Measurements from ENCODE around the gene RPS19.

Gene RPS19

GRCh38 chr19:41879670-41880328, 19.7 kb downstream of the RPS19 start:
- FAIRE-seq = no peak

GRCh38 chr19:41880329-41880708, 20.3 kb downstream of the RPS19 start:
- FAIRE-seq = no peak

- no peak for FAIRE-seq
Measured at GRCh38 chr19:41882568-41883462, 22.8 kb downstream of the RPS19 start, which contains the start of gene ARHGEF1. Gene ARHGEF1, plus strand, starts transcription at chr19:41883184. Its CDS starts 4,899 bp downstream, at chr19:41888083.

- FAIRE-seq = no peak
Measured at GRCh38 chr19:41883463-41883820, 23.4 kb downstream of the RPS19 start.

GRCh38 chr19:41883821-41884733, 24.0 kb downstream of the RPS19 start:
- peak; percentile 60 for FAIRE-seq

GRCh38 chr19:41886761-41887710, 27.0 kb downstream of the RPS19 start:
- no peak for FAIRE-seq

GRCh38 chr19:41887711-41888382, 27.8 kb downstream of the RPS19 start:
- no peak for FAIRE-seq

GRCh38 chr19:41888926-41889325, 28.9 kb downstream of the RPS19 start:
- no peak for FAIRE-seq

- FAIRE-seq = no peak
Measured at GRCh38 chr19:41889896-41890295, 29.8 kb downstream of the RPS19 start.

GRCh38 chr19:41890936-41891335, 30.9 kb downstream of the RPS19 start:
- no peak for FAIRE-seq

- FAIRE-seq = no peak
Measured at GRCh38 chr19:41892173-41892902, 32.3 kb downstream of the RPS19 start.

- FAIRE-seq = no peak
Measured at GRCh38 chr19:41893899-41894298, 33.8 kb downstream of the RPS19 start.

GRCh38 chr19:41894350-41894749, 34.3 kb downstream of the RPS19 start:
- no peak for FAIRE-seq

GRCh38 chr19:41895745-41896580, 35.9 kb downstream of the RPS19 start:
- FAIRE-seq = no peak

- no peak for FAIRE-seq
Measured at GRCh38 chr19:41896581-41896942, 36.5 kb downstream of the RPS19 start.

GRCh38 chr19:41897181-41897580, 37.1 kb downstream of the RPS19 start:
- no peak for FAIRE-seq

- FAIRE-seq = no peak
Measured at GRCh38 chr19:41897820-41898219, 37.8 kb downstream of the RPS19 start.

- FAIRE-seq = no peak
Measured at GRCh38 chr19:41898235-41898634, 38.2 kb downstream of the RPS19 start.

GRCh38 chr19:41901707-41902360, 41.8 kb downstream of the RPS19 start:
- FAIRE-seq = no peak

Measured in colon (tissue), 2 donors.